HG03175 (cell line): ENCODE results near the gene SERTAD4.
"Not testable (repeated sequence)": the region's sequence is repeated elsewhere in the genome, so short reads cannot be mapped to it uniquely, and the experiment has no call there.

Experiments
- ATAC-seq: cut with Tn5 transposase; IDR thresholded peaks from one replicate; pipeline ENCODE4 v1.9.1; 2021; ENCODE audit warnings: mild to moderate bottlenecking, moderate library complexity; ENCODE audit not compliant: unreplicated experiment

SERTAD4 gene

GRCh38 chr1:210232511-210233215 is at the start of gene SERTAD4:
Gene SERTAD4 (plus strand): TSS chr1:210232796. CDS start chr1:210237961, 5,165 bp downstream.
- no peak for ATAC-seq

GRCh38 chr1:210185063-210185462 is 47.5 kb upstream of the SERTAD4 start:
- ATAC-seq = no peak

DNA sequence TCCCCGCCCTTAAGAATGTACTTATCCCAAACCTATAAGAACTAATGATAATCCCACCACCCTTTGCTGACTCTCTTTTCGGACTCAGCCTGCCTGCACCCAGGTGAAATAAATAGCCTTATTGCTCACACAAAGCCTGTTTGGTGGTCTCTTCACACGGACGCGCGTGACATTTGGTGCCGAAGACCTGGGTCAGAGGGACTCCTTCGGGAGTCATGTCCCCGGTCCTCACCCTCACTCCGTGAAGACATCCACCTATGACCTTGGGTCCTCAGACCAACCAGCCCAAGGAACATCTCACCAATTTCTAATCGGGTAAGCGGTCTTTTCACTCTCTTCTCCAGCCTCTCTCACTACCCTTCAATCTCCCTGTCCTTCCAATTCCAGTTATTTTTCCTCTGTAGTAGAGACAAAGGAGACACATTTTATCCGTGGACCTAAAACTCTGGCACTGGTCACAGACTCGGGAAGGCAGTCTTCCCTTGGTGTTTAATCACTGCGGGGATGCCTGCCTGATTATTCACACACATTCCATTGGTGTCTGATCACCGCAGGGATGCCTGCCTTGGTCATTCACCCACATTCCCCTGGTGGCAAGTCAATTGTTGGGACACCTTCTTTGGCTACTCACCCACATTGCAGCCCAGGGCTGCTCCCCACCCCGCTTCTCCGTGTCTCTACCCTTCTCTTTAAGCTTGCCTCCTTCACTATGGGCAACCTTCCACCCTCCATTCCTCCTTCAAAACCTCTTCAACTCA is 44.6 kb upstream of the SERTAD4 start:
- ATAC-seq = not testable (repeated sequence)

DNA sequence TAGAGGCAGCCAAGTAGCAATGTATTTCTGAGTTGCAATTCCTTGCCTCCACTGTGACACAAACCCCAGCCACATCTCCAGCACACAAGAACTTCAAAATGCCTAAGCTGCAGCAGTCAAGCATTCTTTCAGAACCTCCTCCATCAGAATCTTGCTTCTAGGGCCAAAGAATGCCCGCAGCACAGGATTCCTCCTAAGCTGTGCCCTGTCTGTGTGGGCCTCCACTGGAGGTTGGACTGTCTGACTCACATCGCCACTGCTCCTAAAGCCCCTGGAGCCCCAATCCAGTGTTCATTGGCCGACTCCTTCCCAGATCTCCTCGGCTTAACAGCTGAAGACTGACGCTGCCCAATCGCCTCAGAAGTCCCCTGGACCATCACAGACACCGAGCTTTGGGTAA is 43.2 kb upstream of the SERTAD4 start:
- ATAC-seq = no peak

DNA sequence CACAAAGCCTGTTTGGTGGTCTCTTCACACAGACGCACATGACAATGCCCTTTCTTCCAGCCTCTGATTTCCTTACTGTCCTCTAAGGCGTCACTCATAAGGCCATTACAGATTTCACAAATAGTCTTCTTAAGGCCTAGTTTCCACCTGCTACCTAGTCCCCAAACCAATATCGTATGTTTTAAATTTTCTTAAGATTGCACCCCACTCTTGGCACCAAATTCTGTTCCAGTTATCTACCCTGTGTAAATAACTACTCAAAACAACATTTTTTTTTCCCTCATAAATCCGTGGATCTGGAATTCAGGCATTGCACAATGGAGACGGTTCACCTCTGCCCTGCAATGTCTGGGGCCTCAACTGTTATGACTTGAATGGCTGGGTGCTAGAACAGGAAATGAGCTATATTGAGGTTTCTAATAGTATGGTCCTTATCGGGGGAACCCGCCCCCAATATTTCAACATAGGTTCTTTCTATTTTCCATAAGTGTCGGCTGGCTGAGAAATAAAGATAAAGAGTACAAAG is 36.9 kb upstream of the SERTAD4 start:
- no peak for ATAC-seq

- not testable (repeated sequence) for ATAC-seq
Observed at GRCh38 chr1:210196266-210196665, 36.3 kb upstream of the SERTAD4 start.

GRCh38 chr1:210198840-210199239 is 33.8 kb upstream of the SERTAD4 start:
- no peak for ATAC-seq

GRCh38 chr1:210200124-210200736 is 32.4 kb upstream of the SERTAD4 start:
- no peak for ATAC-seq

DNA sequence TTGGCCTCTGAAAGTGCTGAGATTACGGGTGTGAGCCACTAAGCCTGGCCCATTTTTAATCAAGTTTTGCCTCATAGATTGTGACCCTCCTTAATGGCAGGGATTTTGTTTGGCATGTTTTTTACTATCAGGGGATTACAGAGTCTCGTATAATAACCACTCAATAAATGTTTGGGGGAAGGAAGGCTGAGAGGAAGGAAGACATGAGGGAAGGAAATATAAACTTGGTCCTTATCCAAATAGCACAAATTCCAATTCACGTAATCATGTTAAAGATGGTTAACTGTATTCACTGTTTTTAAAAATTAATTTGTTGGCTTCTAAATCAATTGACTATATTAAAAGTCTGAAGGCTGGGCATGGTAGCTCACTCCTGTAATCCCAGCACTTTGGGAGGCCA is 30.9 kb upstream of the SERTAD4 start:
- ATAC-seq = no peak

DNA sequence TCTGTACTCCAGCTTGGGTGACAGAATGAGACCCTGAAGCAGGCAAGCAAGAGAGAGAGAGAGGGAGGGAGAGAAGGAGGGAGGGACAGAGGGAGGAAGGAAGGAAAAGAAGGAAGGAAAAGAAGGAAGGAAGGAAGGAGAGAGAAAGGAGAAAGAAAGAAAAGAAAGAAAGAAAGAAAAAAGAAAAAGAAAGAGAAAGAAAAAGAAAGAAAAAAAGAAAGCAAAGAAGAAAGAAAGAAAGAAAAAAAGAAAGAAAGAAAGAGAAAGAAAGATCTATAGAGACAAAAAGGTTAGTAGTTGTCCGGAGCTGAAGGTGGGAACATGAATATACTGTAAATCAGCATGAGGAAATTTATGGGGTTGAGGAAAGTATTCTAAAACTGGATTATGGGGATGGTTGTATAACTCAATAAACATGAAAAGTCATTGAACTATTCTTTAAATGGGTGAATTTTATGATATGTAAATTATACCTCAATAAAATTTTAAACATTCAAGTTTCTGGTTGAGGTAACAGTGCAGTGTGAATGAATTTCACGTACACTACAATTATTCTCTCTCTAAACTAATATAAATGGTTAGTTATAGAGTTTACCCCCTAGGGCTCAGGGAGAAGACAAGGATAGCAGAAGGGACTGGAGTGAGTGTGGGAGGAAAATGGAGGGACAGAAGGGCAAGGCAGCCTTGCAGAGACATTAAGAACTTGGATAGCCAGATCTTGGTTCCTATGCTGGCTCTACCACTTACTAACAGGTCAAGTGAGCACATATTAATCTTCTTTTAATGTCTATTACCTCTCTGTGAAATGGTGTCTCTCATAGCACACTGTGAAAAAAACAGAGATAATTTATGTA is 24.8 kb upstream of the SERTAD4 start:
- ATAC-seq = no peak

- ATAC-seq = no peak
Observed at GRCh38 chr1:210213335-210213734, 19.3 kb upstream of the SERTAD4 start.

GRCh38 chr1:210214573-210215409 is 17.8 kb upstream of the SERTAD4 start:
- no peak for ATAC-seq

- ATAC-seq = no peak
Observed at GRCh38 chr1:210217482-210217881, 15.1 kb upstream of the SERTAD4 start.

GRCh38 chr1:210218047-210218446 is 14.5 kb upstream of the SERTAD4 start:
- no peak for ATAC-seq

- no peak for ATAC-seq
Observed at GRCh38 chr1:210222340-210223006, 10.1 kb upstream of the SERTAD4 start.

- ATAC-seq = no peak
Observed at GRCh38 chr1:210223226-210223904, 9.2 kb upstream of the SERTAD4 start.

- ATAC-seq = no peak
Observed at GRCh38 chr1:210228158-210228557, 4.4 kb upstream of the SERTAD4 start.

DNA sequence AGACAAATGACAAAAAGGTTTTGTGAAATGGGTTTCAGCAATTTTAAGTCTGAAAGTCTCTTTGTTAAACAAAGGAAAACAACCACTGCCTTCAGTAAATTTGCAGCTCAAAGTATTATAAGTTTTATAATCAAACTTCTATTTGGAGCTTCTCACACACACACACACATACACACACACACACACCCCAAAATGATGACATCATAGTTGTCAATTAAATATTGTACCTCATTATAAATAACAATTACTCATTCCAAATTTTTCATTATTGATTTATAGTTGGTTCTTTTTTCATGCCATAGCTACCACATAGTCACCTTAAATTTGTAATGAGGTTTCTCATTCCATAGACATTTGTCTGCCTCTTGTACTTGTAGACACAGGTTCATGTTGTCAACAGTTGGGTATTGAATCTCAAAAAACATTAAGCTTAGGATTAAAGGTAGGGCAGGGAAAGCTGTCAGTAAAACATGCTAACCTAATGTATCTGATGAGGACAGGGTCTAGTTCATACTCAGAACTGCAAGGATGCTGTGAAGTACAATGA is 2.4 kb upstream of the SERTAD4 start:
- ATAC-seq = no peak
